A673 (cell line): ENCODE measurements around the gene SHC3.
A peak's percentile ranks its signal among the peaks of the same experiment; 100 is the strongest.

Experiments
- CTCF ChIP-seq: fragments of 300-800, 200-600 bp; sonication (generic); conservative IDR thresholded peaks from 2 replicates; pipeline ENCODE4 v1.5.1; 2017; ENCODE audit warnings: low read depth, mild to moderate bottlenecking, antibody characterized with exemption, low read length, moderate library complexity, mixed read lengths
- EZH2 ChIP-seq: fragments of 200-600 bp; sonication (generic); IDR thresholded peaks from 2 replicates; pipeline ENCODE4 v1.6.1; 2017; ENCODE audit warnings: borderline replicate concordance, low read depth, mild to moderate bottlenecking, mixed read lengths, antibody characterized with exemption, low read length; ENCODE audit not compliant: poor library complexity, severe bottlenecking

DNA sequence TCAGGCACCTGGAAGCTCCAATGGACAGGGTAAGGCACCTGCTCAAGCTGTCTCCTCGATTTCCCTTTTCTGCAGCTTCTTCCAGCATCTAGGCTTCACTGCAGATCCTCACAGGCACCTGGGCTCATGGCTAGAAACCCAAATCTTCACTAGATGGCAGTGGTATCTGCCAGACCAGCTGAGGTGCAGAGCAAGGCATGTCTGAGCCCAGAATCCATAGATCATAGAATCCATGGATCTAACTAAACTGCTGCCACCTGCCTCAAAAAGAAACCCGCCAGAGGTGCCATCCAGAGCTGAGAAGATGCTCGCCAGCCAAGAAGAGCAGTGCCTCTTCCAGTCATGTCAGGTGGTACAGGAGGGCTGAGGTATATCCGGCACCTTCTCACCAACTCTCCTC lies 6.9 kb downstream of the SHC3 start:
- TF ChIP-seq CTCF (peak; percentile 35; the same call in 1 of the 2 replicates), EZH2 (no peak)
